Measurements from ENCODE around the gene COL4A6.
"Not testable (repeated sequence)": the region's sequence is repeated elsewhere in the genome, so short reads cannot be mapped to it uniquely, and the experiment has no call there.

Gene COL4A6

GRCh38 chrX:108438110-108438623 lies at the start of gene COL4A6:
COL4A6 (minus strand) TSS chrX:108438422; CDS start chrX:108438196, 226 bp downstream.
- no peak for DNase-seq (ENCODE audit: extremely low read depth, low read depth)
- TF ChIP-seq, protein P1, sequence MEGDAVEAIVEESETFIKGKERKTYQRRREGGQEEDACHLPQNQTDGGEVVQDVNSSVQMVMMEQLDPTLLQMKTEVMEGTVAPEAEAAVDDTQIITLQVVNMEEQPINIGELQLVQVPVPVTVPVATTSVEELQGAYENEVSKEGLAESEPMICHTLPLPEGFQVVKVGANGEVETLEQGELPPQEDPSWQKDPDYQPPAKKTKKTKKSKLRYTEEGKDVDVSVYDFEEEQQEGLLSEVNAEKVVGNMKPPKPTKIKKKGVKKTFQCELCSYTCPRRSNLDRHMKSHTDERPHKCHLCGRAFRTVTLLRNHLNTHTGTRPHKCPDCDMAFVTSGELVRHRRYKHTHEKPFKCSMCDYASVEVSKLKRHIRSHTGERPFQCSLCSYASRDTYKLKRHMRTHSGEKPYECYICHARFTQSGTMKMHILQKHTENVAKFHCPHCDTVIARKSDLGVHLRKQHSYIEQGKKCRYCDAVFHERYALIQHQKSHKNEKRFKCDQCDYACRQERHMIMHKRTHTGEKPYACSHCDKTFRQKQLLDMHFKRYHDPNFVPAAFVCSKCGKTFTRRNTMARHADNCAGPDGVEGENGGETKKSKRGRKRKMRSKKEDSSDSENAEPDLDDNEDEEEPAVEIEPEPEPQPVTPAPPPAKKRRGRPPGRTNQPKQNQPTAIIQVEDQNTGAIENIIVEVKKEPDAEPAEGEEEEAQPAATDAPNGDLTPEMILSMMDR (IDR thresholded peaks at IDR 0.05; ENCODE audit: low read depth, low read length) = no peak

- no peak for DNase-seq (ENCODE audit: extremely low read depth, low read depth)
- TF ChIP-seq, protein P1 (IDR thresholded peaks at IDR 0.05; ENCODE audit: low read depth, low read length) = no peak
Observed at GRCh38 chrX:108485960-108486359, 47.7 kb upstream of the COL4A6 start.

GRCh38 chrX:108484251-108484650 lies 46.0 kb upstream of the COL4A6 start:
- no peak for DNase-seq (ENCODE audit: extremely low read depth, low read depth)
- TF ChIP-seq, protein P1 (IDR thresholded peaks at IDR 0.05; ENCODE audit: low read depth, low read length) = no peak

DNA sequence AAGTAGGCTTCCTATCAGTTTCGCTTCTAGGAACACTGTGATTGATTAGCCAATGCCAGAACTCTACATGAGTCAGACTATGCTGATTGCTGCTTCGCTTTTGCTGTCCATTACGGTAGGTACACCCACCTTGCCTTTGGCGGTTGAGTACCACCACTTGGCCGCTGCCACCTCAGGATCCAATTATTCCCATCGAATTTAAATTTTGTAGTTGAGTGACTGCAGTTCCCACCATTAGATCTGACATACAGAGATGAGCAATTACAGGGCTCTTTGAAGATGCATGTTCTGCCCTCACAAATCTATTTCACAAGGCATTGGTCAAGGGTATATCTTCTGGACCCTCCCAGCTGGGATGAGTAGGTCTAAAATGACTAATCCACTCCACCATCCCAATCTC lies 43.3 kb upstream of the COL4A6 start:
- not testable (repeated sequence) for DNase-seq (ENCODE audit: extremely low read depth, low read depth)

DNA sequence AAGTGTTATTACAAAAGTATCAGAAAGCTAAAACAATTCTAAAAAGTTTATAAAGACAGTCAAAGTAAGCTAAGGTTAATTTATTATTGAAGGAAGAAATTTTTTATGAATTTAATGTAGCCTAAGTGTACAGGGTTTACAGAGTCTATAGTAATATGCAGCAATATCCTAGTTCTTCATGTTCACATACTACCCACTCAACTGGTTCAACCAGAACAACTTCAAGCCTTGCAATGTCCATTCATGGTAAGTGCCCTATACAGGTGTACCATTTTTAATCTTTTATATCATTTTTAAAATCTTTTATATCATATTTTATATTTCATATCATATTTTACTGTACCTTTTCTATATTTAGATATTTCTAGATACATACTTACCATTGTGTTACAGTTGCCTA lies 35.8 kb upstream of the COL4A6 start:
- no peak for DNase-seq (ENCODE audit: extremely low read depth, low read depth)
- TF ChIP-seq, protein P1 (IDR thresholded peaks at IDR 0.05; ENCODE audit: low read depth, low read length) = no peak

DNA sequence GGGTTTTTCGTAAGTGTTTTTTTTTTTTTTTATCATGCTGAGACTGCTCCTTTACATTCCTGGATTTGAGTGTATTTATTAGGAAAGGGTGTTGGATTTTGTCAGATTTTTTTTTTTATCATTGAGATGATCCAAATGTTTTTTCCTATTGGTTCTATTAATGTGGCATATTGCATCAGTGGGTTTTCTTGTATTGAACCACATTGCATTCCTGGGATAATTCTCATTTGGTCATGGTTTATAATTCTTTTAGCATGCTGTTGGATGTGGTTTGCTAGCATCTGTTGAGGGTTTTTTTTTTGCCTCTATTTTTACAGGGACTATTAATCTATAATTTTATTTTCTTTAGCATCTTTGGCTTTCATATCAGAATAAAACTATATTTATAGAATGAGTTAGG lies 30.3 kb upstream of the COL4A6 start:
- TF ChIP-seq, protein P1 (IDR thresholded peaks at IDR 0.05; ENCODE audit: low read depth, low read length) = no peak
- no peak for DNase-seq (ENCODE audit: extremely low read depth, low read depth)

DNA sequence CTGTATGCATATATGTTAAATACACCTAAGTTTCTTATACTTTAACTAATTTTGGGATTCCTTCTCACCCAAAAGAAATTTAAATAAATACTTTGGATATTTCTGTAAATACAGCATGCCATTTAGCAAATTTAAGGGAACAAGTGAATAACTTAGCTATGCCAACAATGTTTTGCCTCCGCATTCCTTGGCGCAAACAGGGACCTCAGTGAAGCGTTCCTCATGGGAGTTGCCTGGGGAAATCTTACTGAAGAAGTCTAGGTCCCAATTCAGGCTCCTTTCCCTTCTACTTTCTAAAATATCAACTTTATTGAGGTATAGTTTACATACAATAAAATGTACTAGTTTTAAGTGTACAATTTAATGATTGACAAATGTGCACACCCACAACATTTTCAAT lies 26.4 kb upstream of the COL4A6 start:
- no peak for DNase-seq (ENCODE audit: extremely low read depth, low read depth)
- TF ChIP-seq, protein P1 (IDR thresholded peaks at IDR 0.05; ENCODE audit: low read depth, low read length) = no peak

- no peak for DNase-seq (ENCODE audit: extremely low read depth, low read depth)
- TF ChIP-seq, protein P1 (IDR thresholded peaks at IDR 0.05; ENCODE audit: low read depth, low read length) = no peak
Observed at GRCh38 chrX:108456971-108457477, 18.8 kb upstream of the COL4A6 start.
